K562 (cell line): ENCODE measurements around the gene GNB5.

Source experiments
- EZH2 ChIP-seq: IDR thresholded peaks from 2 replicates; pipeline ENCODE4 v1.6.1; 2012; ENCODE audit warnings: low read depth, mild to moderate bottlenecking, inconsistent platforms, low read length, borderline replicate concordance
- MYC ChIP-seq, 2 experiments: fragments of 250-450 bp in 1 of 2; sonication (Bioruptor Pico) in 1 of 2; IDR thresholded peaks; 2 replicates each; pipeline versions ENCODE4 v1.5.1 to v1.6.1; 2012 to 2021; ENCODE audit warnings: low read depth in 2 of 2, borderline replicate concordance in 1 of 2, improper control_type of control experiment in 1 of 2, low read length in 1 of 2, mild to moderate bottlenecking in 1 of 2, moderate library complexity in 1 of 2
- SMC3 ChIP-seq: conservative IDR thresholded peaks from 2 replicates; pipeline ENCODE4 v1.6.1; 2011; ENCODE audit warnings: low read depth, low read length, improper control_type of control experiment; ENCODE audit not compliant: insufficient read depth
- TF ChIP-seq, protein P1 (sequence below), 3 experiments: IDR thresholded peaks in 2 of 3; conservative IDR thresholded peaks in 1 of 3; 2 replicates each; pipeline ENCODE4 v1.5.1; 2011 to 2012; ENCODE audit warnings: low read length in 3 of 3, mild to moderate bottlenecking in 3 of 3, control low read depth in 2 of 3, improper control_type of control experiment in 1 of 3, inconsistent platforms in 1 of 3, low read depth in 1 of 3, mixed read lengths in 1 of 3, moderate library complexity in 1 of 3; ENCODE audit not compliant: insufficient read depth in 2 of 3

DNA sequence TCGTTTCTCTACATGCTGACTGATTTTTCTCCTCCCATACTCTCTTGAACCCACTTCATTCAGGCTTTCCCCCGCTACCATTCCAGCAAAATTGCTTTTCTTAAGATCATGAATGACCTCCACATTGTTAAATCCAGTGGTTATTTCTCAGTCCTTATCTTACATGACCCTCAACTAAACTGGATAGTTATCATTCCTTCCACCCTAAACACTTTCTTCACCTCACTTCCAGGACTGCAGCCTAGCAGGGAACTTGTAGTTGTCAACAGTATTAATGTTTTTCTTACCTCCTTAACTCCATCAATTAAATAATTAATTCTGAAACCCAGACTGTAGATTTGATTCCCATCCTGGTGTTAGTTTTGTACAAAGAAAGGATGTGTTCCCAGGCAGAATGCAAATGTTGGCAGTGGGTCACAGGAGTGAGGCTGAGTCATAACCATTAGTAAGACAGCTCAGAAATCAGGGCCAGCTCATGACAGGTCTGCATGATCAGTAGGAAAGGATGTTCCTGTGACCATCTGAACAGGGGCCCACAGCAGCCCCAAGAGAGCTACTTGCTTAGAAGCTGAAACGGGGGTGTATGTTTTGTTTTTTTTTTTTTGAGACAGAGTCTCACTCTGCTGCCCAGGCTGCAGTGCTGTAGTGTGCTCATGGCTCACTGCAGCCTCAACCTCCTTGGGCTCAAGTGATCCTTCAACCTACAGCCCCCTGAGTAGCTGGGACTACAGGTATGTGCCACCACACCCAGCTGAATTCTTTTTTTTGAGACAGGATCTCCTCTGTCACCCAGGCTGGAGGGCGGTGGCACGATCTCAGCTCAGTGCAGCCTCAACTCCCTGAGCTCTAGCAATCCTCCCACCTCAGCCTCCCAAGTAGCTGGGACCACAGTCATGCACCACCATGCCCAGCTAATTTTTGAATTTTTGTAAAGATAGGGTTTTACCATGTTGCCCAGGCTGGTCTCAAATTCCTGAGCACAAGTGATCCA lies 87.7 kb downstream of the GNB5 start:
- TF ChIP-seq EZH2 (no peak), SMC3 (no peak), MYC (IDR thresholded peaks at IDR 0.05; ENCODE audit: low read depth, low read length) (no peak), MYC (CRISPR knock-in tag; IDR thresholded peaks at IDR 0.05; ENCODE audit: borderline replicate concordance, low read depth) (no peak)
- TF ChIP-seq, protein P1, sequence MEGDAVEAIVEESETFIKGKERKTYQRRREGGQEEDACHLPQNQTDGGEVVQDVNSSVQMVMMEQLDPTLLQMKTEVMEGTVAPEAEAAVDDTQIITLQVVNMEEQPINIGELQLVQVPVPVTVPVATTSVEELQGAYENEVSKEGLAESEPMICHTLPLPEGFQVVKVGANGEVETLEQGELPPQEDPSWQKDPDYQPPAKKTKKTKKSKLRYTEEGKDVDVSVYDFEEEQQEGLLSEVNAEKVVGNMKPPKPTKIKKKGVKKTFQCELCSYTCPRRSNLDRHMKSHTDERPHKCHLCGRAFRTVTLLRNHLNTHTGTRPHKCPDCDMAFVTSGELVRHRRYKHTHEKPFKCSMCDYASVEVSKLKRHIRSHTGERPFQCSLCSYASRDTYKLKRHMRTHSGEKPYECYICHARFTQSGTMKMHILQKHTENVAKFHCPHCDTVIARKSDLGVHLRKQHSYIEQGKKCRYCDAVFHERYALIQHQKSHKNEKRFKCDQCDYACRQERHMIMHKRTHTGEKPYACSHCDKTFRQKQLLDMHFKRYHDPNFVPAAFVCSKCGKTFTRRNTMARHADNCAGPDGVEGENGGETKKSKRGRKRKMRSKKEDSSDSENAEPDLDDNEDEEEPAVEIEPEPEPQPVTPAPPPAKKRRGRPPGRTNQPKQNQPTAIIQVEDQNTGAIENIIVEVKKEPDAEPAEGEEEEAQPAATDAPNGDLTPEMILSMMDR (IDR thresholded peaks at IDR 0.05 in 2 of 3, conservative IDR thresholded peaks at IDR 0.05 in 1 of 3; ENCODE audit: insufficient read depth in 2 of 3, low read depth in 1 of 3, low read length in 3 of 3) = no peak
